H9 (cell line): ENCODE data around the gene CAVIN3. TPM values are rescaled to one million over a fixed set of nuclear protein-coding genes. Genes with fewer than 3 reads are reported as not detected.

Experiments used
- DNase-seq: peaks from one replicate; pipeline ENCODE4 v3.0.0-alpha.2; 2017
- H2AFZ ChIP-seq: one replicate; pipeline ENCODE4 v1.6.1; 2013; ENCODE audit warnings: mild to moderate bottlenecking, low read length, control low read depth, moderate library complexity
- H2AK5ac ChIP-seq: 2 replicates; pipeline ENCODE4 v1.6.1; 2013; ENCODE audit warnings: low read length, control low read depth, mixed read lengths; ENCODE audit not compliant: insufficient read length
- H2BK120ac ChIP-seq: one replicate; pipeline ENCODE4 v1.6.1; 2013; ENCODE audit warnings: low read depth, mild to moderate bottlenecking, low read length, control low read depth, inconsistent platforms; ENCODE audit not compliant: poor library complexity, severe bottlenecking
- H2BK12ac ChIP-seq: 2 replicates; pipeline ENCODE4 v1.6.1; 2013; ENCODE audit warnings: low read length, control low read depth, mixed read lengths, low read depth; ENCODE audit not compliant: insufficient read length
- H2BK15ac ChIP-seq: 2 replicates; pipeline ENCODE4 v1.6.1; 2013; ENCODE audit warnings: low read depth, low read length, control low read depth
- H2BK20ac ChIP-seq: one replicate; pipeline ENCODE4 v1.6.1; 2013; ENCODE audit warnings: low read depth, mild to moderate bottlenecking, low read length, control low read depth, inconsistent platforms; ENCODE audit not compliant: poor library complexity, severe bottlenecking
- H2BK5ac ChIP-seq: 2 replicates; pipeline ENCODE4 v1.6.1; 2013; ENCODE audit warnings: low read length, control low read depth, mixed read lengths; ENCODE audit not compliant: insufficient read length
- H3K14ac ChIP-seq: 2 replicates; pipeline ENCODE4 v1.6.1; 2013; ENCODE audit warnings: low read length, control low read depth; ENCODE audit not compliant: insufficient read depth
- H3K18ac ChIP-seq: 2 replicates; pipeline ENCODE4 v1.6.1; 2013; ENCODE audit warnings: low read depth, mild to moderate bottlenecking, mixed read lengths, low read length, control low read depth; ENCODE audit not compliant: insufficient read length
- H3K23ac ChIP-seq: 2 replicates; pipeline ENCODE4 v1.6.1; 2013; ENCODE audit warnings: low read length, control low read depth, mixed read lengths, low read depth; ENCODE audit not compliant: insufficient read length
- H3K23me2 ChIP-seq: 2 replicates; pipeline ENCODE4 v1.6.1; 2013; ENCODE audit warnings: low read depth, mild to moderate bottlenecking, mixed read lengths, low read length, control low read depth; ENCODE audit not compliant: insufficient read length, poor library complexity, severe bottlenecking
- H3K27ac ChIP-seq: 2 replicates; pipeline ENCODE4 v1.5.1; 2013; ENCODE audit warnings: low read length, control low read depth, mixed read lengths, low read depth; ENCODE audit not compliant: insufficient read length
- H3K27me3 ChIP-seq: 2 replicates; pipeline ENCODE4 v1.6.1; 2013; ENCODE audit warnings: low read length, control low read depth, inconsistent platforms; ENCODE audit not compliant: insufficient read depth
- H3K4ac ChIP-seq: 2 replicates; pipeline ENCODE4 v1.6.1; 2013; ENCODE audit warnings: low read depth, mild to moderate bottlenecking, control low read depth, inconsistent platforms, low read length, moderate library complexity
- H3K4me1 ChIP-seq: 2 replicates; pipeline ENCODE4 v1.6.1; 2013; ENCODE audit warnings: low read length, control low read depth, inconsistent platforms; ENCODE audit not compliant: insufficient read depth
- H3K4me2 ChIP-seq: 2 replicates; pipeline ENCODE4 v1.6.1; 2013; ENCODE audit warnings: low read length, control low read depth, mixed read lengths; ENCODE audit not compliant: insufficient read length, insufficient read depth
- H3K56ac ChIP-seq: 2 replicates; pipeline ENCODE4 v1.6.1; 2013; ENCODE audit warnings: low read depth, mild to moderate bottlenecking, mixed read lengths, low read length, control low read depth; ENCODE audit not compliant: insufficient read length
- H3K79me1 ChIP-seq: 2 replicates; pipeline ENCODE4 v1.6.1; 2013; ENCODE audit warnings: low read depth, mild to moderate bottlenecking, moderate library complexity, low read length, control low read depth, inconsistent platforms; ENCODE audit not compliant: insufficient read depth, poor library complexity, severe bottlenecking
- H3K79me2 ChIP-seq: 2 replicates; pipeline ENCODE4 v1.6.1; 2013; ENCODE audit warnings: low read length, control low read depth, inconsistent platforms; ENCODE audit not compliant: insufficient read depth
- H3K9ac ChIP-seq: 2 replicates; pipeline ENCODE4 v1.6.1; 2013; ENCODE audit warnings: low read length, control low read depth, mixed read lengths; ENCODE audit not compliant: insufficient read length; ENCODE audit errors: extremely low read depth
- H3K9me3 ChIP-seq: one replicate; pipeline ENCODE4 v1.6.1; 2013; ENCODE audit warnings: low read depth, low read length, inconsistent platforms; ENCODE audit not compliant: control insufficient read depth
- H3T11ph ChIP-seq: one replicate; pipeline ENCODE4 v1.6.1; 2013; ENCODE audit warnings: mild to moderate bottlenecking, low read length, control low read depth, inconsistent platforms
- H4K20me1 ChIP-seq: one replicate; pipeline ENCODE4 v1.6.1; 2013; ENCODE audit not compliant: control insufficient read depth, insufficient read length, insufficient read depth
- H4K5ac ChIP-seq: 2 replicates; pipeline ENCODE4 v1.6.1; 2013; ENCODE audit warnings: low read depth, mild to moderate bottlenecking, mixed read lengths, low read length, control low read depth; ENCODE audit not compliant: insufficient read length
- H4K8ac ChIP-seq: replicated peaks from 2 replicates; pipeline ENCODE4 v1.6.1; 2013; ENCODE audit warnings: low read length, control low read depth, mixed read lengths, low read depth; ENCODE audit not compliant: insufficient read length
- H4K91ac ChIP-seq: 2 replicates; pipeline ENCODE4 v1.6.1; 2013; ENCODE audit warnings: low read depth, mild to moderate bottlenecking, moderate library complexity, mixed read lengths, low read length, control low read depth; ENCODE audit not compliant: insufficient read length
- H3K27ac Mint-ChIP-seq, 3 experiments: 2 replicates in 2 of 3; 3 replicates in 1 of 3; pipeline ENCODE4 v1.8.0; 2020 to 2021; ENCODE audit warnings: mixed read lengths in 3 of 3, mild to moderate bottlenecking in 1 of 3, moderate library complexity in 1 of 3
- H3K27me3 Mint-ChIP-seq: 2 replicates; pipeline ENCODE4 v1.8.0; 2021; ENCODE audit warnings: low read depth, mild to moderate bottlenecking, moderate library complexity, mixed read lengths
- H3K36me3 Mint-ChIP-seq, 3 experiments: 2 replicates in 2 of 3; 3 replicates in 1 of 3; pipeline ENCODE4 v1.8.0; 2020 to 2021; ENCODE audit warnings: low read depth in 3 of 3, mixed read lengths in 3 of 3; ENCODE audit not compliant: insufficient read depth in 1 of 3
- H3K4me1 Mint-ChIP-seq, 2 experiments: 2 replicates each; pipeline ENCODE4 v1.8.0; 2020; ENCODE audit warnings: mixed read lengths in 2 of 2
- H3K4me3 Mint-ChIP-seq, 2 experiments: 2 replicates in 1 of 2; 3 replicates in 1 of 2; pipeline ENCODE4 v1.8.0; 2020 to 2021; ENCODE audit warnings: mild to moderate bottlenecking in 2 of 2, mixed read lengths in 2 of 2, moderate library complexity in 1 of 2
- H3K9me3 Mint-ChIP-seq, 2 experiments: 2 replicates in 1 of 2; 3 replicates in 1 of 2; pipeline ENCODE4 v1.8.0; 2020; ENCODE audit warnings: mild to moderate bottlenecking in 2 of 2, mixed read lengths in 2 of 2, moderate library complexity in 1 of 2
- WGBS: extraction: QIAGEN DNeasy Blood & Tissue Kit; methylation state at CpG from one replicate; pipeline ENCODE4 v1.1.7; 2013; ENCODE audit warnings: missing lambda C conversion rate, low lambda C conversion rate, mixed read lengths; ENCODE audit not compliant: insufficient read length; ENCODE audit errors: extremely low coverage; 5-methylcytosine and 5-hydroxymethylcytosine counted together
- total RNA-seq: library from RNA; stranded (reverse); gene quantifications from 2 replicates; pipeline ENCODE4 v1.2.1, GENCODE V29; 2021
- TF ChIP-seq, protein P1 (sequence below): fragments of 200-600 bp; sonication (generic); conservative IDR thresholded peaks from 3 replicates; pipeline ENCODE4 v1.8.0; 2021; ENCODE audit warnings: antibody characterized with exemption, mild to moderate bottlenecking

The CAVIN3 gene
- total RNA-seq, 1 experiment from 2014 or later, result 60.0 TPM

GRCh38 chr11:6321961-6322362 lies 1.7 kb upstream of the CAVIN3 start:
- Histone ChIP-seq H2AK5ac (no peak overlapping the region), H3K9me3 (no peaks in the 10 kb centered on the region), H3K4ac (no peak overlapping the region), H2BK5ac (no peak overlapping the region), H3T11ph (no peak overlapping the region), H3K9ac (no peak overlapping the region), H3K79me2 (no peaks in the 10 kb centered on the region), H2BK120ac (no peak overlapping the region), H2BK12ac (no peak overlapping the region), H3K18ac (peak overlapping the region; percentile 28), H3K79me1 (no peaks in the 10 kb centered on the region), H4K91ac (no peak overlapping the region), H4K5ac (no peak overlapping the region), H3K27ac (no peak overlapping the region), H2AFZ (no peak overlapping the region), H3K23ac (no peak overlapping the region), H3K4me2 (no peak overlapping the region), H3K4me1 (peaks cover 11% of the 10 kb centered on the region; the same call in 1 of the 2 replicates), H3K27me3 (no peaks in the 10 kb centered on the region; the same call in 1 of the 2 replicates), H4K20me1 (no peaks in the 10 kb centered on the region), H3K56ac (no peak overlapping the region), H2BK20ac (no peak overlapping the region), H3K14ac (no peak overlapping the region), H4K8ac (no peak overlapping the region), H3K23me2 (peaks cover 16% of the 10 kb centered on the region), H2BK15ac (no peak overlapping the region)
- Mint-ChIP-seq H3K27ac (peak overlapping the region; percentile 37 to 96 (median 94)), H3K4me1 (peaks cover 73 to 75% of the 10 kb centered on the region in 2 experiments), H3K4me3 (peak overlapping the region in 1 of 2 experiments; percentile 10; a peak in 1 of 5 replicates), H3K27me3 (no peaks in the 10 kb centered on the region), H3K9me3 (no peaks in the 10 kb centered on the region; a peak in 1 of 5 replicates), H3K36me3 (peaks cover 0 to 14% (median 13%) of the 10 kb centered on the region in 3 experiments; a peak in 5 of 7 replicates)
- no CpG with 5 or more reads among the region's 2 CpGs for WGBS
- TF ChIP-seq, protein P1, sequence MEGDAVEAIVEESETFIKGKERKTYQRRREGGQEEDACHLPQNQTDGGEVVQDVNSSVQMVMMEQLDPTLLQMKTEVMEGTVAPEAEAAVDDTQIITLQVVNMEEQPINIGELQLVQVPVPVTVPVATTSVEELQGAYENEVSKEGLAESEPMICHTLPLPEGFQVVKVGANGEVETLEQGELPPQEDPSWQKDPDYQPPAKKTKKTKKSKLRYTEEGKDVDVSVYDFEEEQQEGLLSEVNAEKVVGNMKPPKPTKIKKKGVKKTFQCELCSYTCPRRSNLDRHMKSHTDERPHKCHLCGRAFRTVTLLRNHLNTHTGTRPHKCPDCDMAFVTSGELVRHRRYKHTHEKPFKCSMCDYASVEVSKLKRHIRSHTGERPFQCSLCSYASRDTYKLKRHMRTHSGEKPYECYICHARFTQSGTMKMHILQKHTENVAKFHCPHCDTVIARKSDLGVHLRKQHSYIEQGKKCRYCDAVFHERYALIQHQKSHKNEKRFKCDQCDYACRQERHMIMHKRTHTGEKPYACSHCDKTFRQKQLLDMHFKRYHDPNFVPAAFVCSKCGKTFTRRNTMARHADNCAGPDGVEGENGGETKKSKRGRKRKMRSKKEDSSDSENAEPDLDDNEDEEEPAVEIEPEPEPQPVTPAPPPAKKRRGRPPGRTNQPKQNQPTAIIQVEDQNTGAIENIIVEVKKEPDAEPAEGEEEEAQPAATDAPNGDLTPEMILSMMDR, result no peak
- no peak for DNase-seq
